Right lung (tissue), 5 donors: Measurements from ENCODE around the gene PER3. TPM values are rescaled to one million over a fixed set of nuclear protein-coding genes. Genes with fewer than 3 reads are reported as not detected.

Source experiments
- DNase-seq, 2 donors: peaks; one replicate each; pipeline ENCODE4 v3.0.0-alpha.2; 2013
- polyA plus RNA-seq, 5 donors: library from polyadenylated mRNA; unstranded; fragments of 120-200 nt; gene quantifications; one replicate each; pipeline versions ENCODE4 v1.2.1 to v1.2.3, GENCODE V29; 2013; ENCODE audit warnings: inconsistent platforms in 1 of 5, low replicate concordance in 1 of 5; ENCODE audit not compliant: insufficient read length in 5 of 5, insufficient read depth in 1 of 5

The PER3 gene
- polyA plus RNA-seq, 5 donors, result 7.8 to 16.1 (median 10.1) TPM

- DNase-seq, result no peak
These were observed 47.4 kb downstream of the PER3 start for GRCh38 chr1:7831458-7831857.

- DNase-seq, result no peak
These were observed 48.9 kb downstream of the PER3 start for GRCh38 chr1:7833035-7833434.

GRCh38 chr1:7838714-7839113 is 54.6 kb downstream of the PER3 start:
- no peak for DNase-seq

- DNase-seq, result no peak
These were observed 55.4 kb downstream of the PER3 start for GRCh38 chr1:7839526-7839925.

GRCh38 chr1:7842517-7842916 is 58.4 kb downstream of the PER3 start:
- no peak for DNase-seq

- no peak for DNase-seq
These were observed 61.7 kb downstream of the PER3 start for GRCh38 chr1:7845761-7846160.

- DNase-seq, result no peak
These were observed 62.6 kb downstream of the PER3 start for GRCh38 chr1:7846656-7847055.

- DNase-seq, result no peak
These were observed 63.5 kb downstream of the PER3 start for GRCh38 chr1:7847599-7847998.

GRCh38 chr1:7850786-7851185 is 66.7 kb downstream of the PER3 start:
- no peak for DNase-seq

- DNase-seq, result no peak
These were observed 69.0 kb downstream of the PER3 start, which contains the start of gene UTS2 for GRCh38 chr1:7852804-7853683. TSS of gene UTS2 (minus strand) at chr1:7853065. CDS start at chr1:7853003, 62 bp downstream.

GRCh38 chr1:7853684-7854026 is 69.6 kb downstream of the PER3 start:
- no peak for DNase-seq

GRCh38 chr1:7856345-7856744 is 72.3 kb downstream of the PER3 start:
- no peak for DNase-seq

GRCh38 chr1:7857000-7857399 is 72.9 kb downstream of the PER3 start:
- no peak for DNase-seq

GRCh38 chr1:7857985-7858384 is 73.9 kb downstream of the PER3 start:
- no peak for DNase-seq

GRCh38 chr1:7859406-7859805 is 75.3 kb downstream of the PER3 start:
- DNase-seq, result no peak

GRCh38 chr1:7860130-7860529 is 76.0 kb downstream of the PER3 start:
- no peak for DNase-seq

- no peak for DNase-seq
These were observed 77.4 kb downstream of the PER3 start for GRCh38 chr1:7861452-7861851.

- DNase-seq, result no peak
These were observed 78.3 kb downstream of the PER3 start for GRCh38 chr1:7862211-7863060.

- DNase-seq, result no peak
These were observed 79.8 kb downstream of the PER3 start for GRCh38 chr1:7863756-7864328.

- DNase-seq, result no peak
These were observed 81.9 kb downstream of the PER3 start for GRCh38 chr1:7865978-7866377.

GRCh38 chr1:7868070-7868780 is 84.1 kb downstream of the PER3 start:
- DNase-seq, result no peak
